Measurements from ENCODE around the gene GOSR2.

Gene GOSR2

GRCh38 chr17:46892192-46892703 lies 30.7 kb upstream of the GOSR2 start:
- H3K27me3 ChIP-seq (ENCODE audit: control insufficient read depth, insufficient read depth, low read length, poor library complexity, severe bottlenecking): no peaks in the 10 kb centered on the region
- no peak overlapping the region for H3K4me3 ChIP-seq (ENCODE audit: insufficient read depth, low read depth, low read length)
- no peaks in the 10 kb centered on the region for H3K36me3 ChIP-seq (ENCODE audit: control insufficient read depth, insufficient read depth, low read length)
- peaks cover 13% of the 10 kb centered on the region for H3K4me1 ChIP-seq (ENCODE audit: control insufficient read depth, insufficient read depth, low read length)
- H3K9me3 ChIP-seq (ENCODE audit: control insufficient read depth, low read length): no peaks in the 10 kb centered on the region
- 87 to 91% methylated on average over 4 of the region's 4 CpGs for WGBS, 2 experiments
- no peak overlapping the region for H3K27ac ChIP-seq (ENCODE audit: insufficient read depth, low read depth, low read length, poor library complexity, severe bottlenecking)

DNA sequence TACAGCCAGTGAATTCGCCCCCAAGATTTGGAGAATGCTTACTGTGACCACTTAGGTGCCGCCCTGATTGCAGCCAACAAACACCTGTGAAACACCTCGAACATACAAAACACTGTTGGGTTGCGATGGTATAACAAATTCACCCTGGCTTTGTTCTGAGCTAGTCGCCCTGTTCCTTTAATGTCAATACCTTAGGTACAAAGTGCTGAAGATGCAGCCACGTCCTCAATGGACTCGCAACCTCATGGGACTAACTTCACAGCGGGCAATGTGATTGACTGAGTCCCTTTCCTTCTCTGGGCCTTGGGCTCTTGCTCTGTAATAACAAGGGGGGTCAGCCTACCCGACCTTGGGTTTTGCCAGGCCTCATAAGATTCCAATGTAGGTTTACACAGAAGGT lies 28.9 kb upstream of the GOSR2 start:
- peaks cover 2% of the 10 kb centered on the region for H3K9me3 ChIP-seq (ENCODE audit: control insufficient read depth, low read length)
- WGBS, 2 experiments: 90 to 92% methylated on average over 9 of the region's 9 CpGs
- H3K27me3 ChIP-seq (ENCODE audit: control insufficient read depth, insufficient read depth, low read length, poor library complexity, severe bottlenecking): no peaks in the 10 kb centered on the region
- no peak overlapping the region for H3K27ac ChIP-seq (ENCODE audit: insufficient read depth, low read depth, low read length, poor library complexity, severe bottlenecking)
- peaks cover 12% of the 10 kb centered on the region for H3K4me1 ChIP-seq (ENCODE audit: control insufficient read depth, insufficient read depth, low read length)
- no peaks in the 10 kb centered on the region for H3K36me3 ChIP-seq (ENCODE audit: control insufficient read depth, insufficient read depth, low read length)
- no peak overlapping the region for H3K4me3 ChIP-seq (ENCODE audit: insufficient read depth, low read depth, low read length)

- H3K36me3 ChIP-seq (ENCODE audit: control insufficient read depth, insufficient read depth, low read length): no peaks in the 10 kb centered on the region
- H3K9me3 ChIP-seq (ENCODE audit: control insufficient read depth, low read length): peaks cover 2% of the 10 kb centered on the region
- no peak overlapping the region for H3K27ac ChIP-seq (ENCODE audit: insufficient read depth, low read depth, low read length, poor library complexity, severe bottlenecking)
- H3K4me3 ChIP-seq (ENCODE audit: insufficient read depth, low read depth, low read length): no peak overlapping the region
- 81 to 83% methylated on average over 29 of the region's 29 CpGs for WGBS, 2 experiments
- no peaks in the 10 kb centered on the region for H3K27me3 ChIP-seq (ENCODE audit: control insufficient read depth, insufficient read depth, low read length, poor library complexity, severe bottlenecking)
- H3K4me1 ChIP-seq (ENCODE audit: control insufficient read depth, insufficient read depth, low read length): peaks cover 7% of the 10 kb centered on the region
Observed at GRCh38 chr17:46894476-46895151, 28.3 kb upstream of the GOSR2 start.

GRCh38 chr17:46895171-46895570 lies 27.8 kb upstream of the GOSR2 start:
- H3K4me1 ChIP-seq (ENCODE audit: control insufficient read depth, insufficient read depth, low read length): peaks cover 3% of the 10 kb centered on the region
- peaks cover 2% of the 10 kb centered on the region for H3K9me3 ChIP-seq (ENCODE audit: control insufficient read depth, low read length)
- H3K4me3 ChIP-seq (ENCODE audit: insufficient read depth, low read depth, low read length): no peak overlapping the region
- H3K36me3 ChIP-seq (ENCODE audit: control insufficient read depth, insufficient read depth, low read length): no peaks in the 10 kb centered on the region
- H3K27ac ChIP-seq (ENCODE audit: insufficient read depth, low read depth, low read length, poor library complexity, severe bottlenecking): no peak overlapping the region
- 92 to 93% methylated on average over 9 of the region's 9 CpGs for WGBS, 2 experiments
- no peaks in the 10 kb centered on the region for H3K27me3 ChIP-seq (ENCODE audit: control insufficient read depth, insufficient read depth, low read length, poor library complexity, severe bottlenecking)

GRCh38 chr17:46896991-46897390 lies 26.0 kb upstream of the GOSR2 start:
- 90 to 92% methylated on average over 9 of the region's 9 CpGs for WGBS, 2 experiments
- Histone ChIP-seq H3K36me3 (ENCODE audit: control insufficient read depth, insufficient read depth, low read length) (no peaks in the 10 kb centered on the region), H3K27me3 (ENCODE audit: control insufficient read depth, insufficient read depth, low read length, poor library complexity, severe bottlenecking) (no peaks in the 10 kb centered on the region), H3K4me1 (ENCODE audit: control insufficient read depth, insufficient read depth, low read length) (no peaks in the 10 kb centered on the region), H3K9me3 (ENCODE audit: control insufficient read depth, low read length) (peaks cover 2% of the 10 kb centered on the region), H3K4me3 (ENCODE audit: insufficient read depth, low read depth, low read length) (no peak overlapping the region), H3K27ac (ENCODE audit: insufficient read depth, low read depth, low read length, poor library complexity, severe bottlenecking) (no peak overlapping the region)

DNA sequence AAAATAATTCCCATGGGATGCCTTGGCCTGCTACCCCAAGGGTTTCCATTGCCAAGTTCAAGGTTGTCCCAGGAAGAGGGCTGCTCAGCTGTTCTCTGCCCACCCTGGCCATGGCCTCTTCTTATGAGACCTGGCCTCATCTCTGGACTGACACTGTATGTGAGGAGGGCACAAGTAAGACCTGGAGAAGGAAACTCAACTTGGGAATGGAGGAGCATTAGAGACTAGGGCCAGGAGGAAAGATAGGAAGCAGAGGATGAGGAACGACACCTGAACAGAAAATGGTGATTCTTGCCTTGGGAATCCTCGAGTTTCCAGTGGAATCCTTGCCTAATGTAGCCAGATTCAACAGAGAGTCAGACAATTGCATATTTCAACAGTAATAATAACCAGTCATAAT lies 24.6 kb upstream of the GOSR2 start:
- peaks cover 2% of the 10 kb centered on the region for H3K9me3 ChIP-seq (ENCODE audit: control insufficient read depth, low read length)
- WGBS, 2 experiments: 83 to 85% methylated on average over 2 of the region's 2 CpGs
- H3K4me3 ChIP-seq (ENCODE audit: insufficient read depth, low read depth, low read length): no peak overlapping the region
- H3K36me3 ChIP-seq (ENCODE audit: control insufficient read depth, insufficient read depth, low read length): no peaks in the 10 kb centered on the region
- H3K27me3 ChIP-seq (ENCODE audit: control insufficient read depth, insufficient read depth, low read length, poor library complexity, severe bottlenecking): no peaks in the 10 kb centered on the region
- H3K27ac ChIP-seq (ENCODE audit: insufficient read depth, low read depth, low read length, poor library complexity, severe bottlenecking): no peak overlapping the region
- H3K4me1 ChIP-seq (ENCODE audit: control insufficient read depth, insufficient read depth, low read length): no peaks in the 10 kb centered on the region

GRCh38 chr17:46898860-46899259 lies 24.1 kb upstream of the GOSR2 start:
- no peak overlapping the region for H3K27ac ChIP-seq (ENCODE audit: insufficient read depth, low read depth, low read length, poor library complexity, severe bottlenecking)
- WGBS, 2 experiments: 93 to 98% methylated on average over 4 to 5 of the region's 5 CpGs

GRCh38 chr17:46901291-46901690 lies 21.7 kb upstream of the GOSR2 start:
- Histone ChIP-seq H3K27me3 (ENCODE audit: control insufficient read depth, insufficient read depth, low read length, poor library complexity, severe bottlenecking) (no peaks in the 10 kb centered on the region), H3K9me3 (ENCODE audit: control insufficient read depth, low read length) (peaks cover 2% of the 10 kb centered on the region), H3K36me3 (ENCODE audit: control insufficient read depth, insufficient read depth, low read length) (no peaks in the 10 kb centered on the region), H3K4me3 (ENCODE audit: insufficient read depth, low read depth, low read length) (no peak overlapping the region), H3K27ac (ENCODE audit: insufficient read depth, low read depth, low read length, poor library complexity, severe bottlenecking) (no peak overlapping the region), H3K4me1 (ENCODE audit: control insufficient read depth, insufficient read depth, low read length) (no peaks in the 10 kb centered on the region)
- 80 to 84% methylated on average over 9 of the region's 9 CpGs for WGBS, 2 experiments

More at GRCh38 chr17:46898860-46899259, 24.1 kb upstream of the GOSR2 start:
- no peaks in the 10 kb centered on the region for H3K36me3 ChIP-seq (ENCODE audit: control insufficient read depth, insufficient read depth, low read length)
- H3K4me1 ChIP-seq (ENCODE audit: control insufficient read depth, insufficient read depth, low read length): no peaks in the 10 kb centered on the region
- no peak overlapping the region for H3K4me3 ChIP-seq (ENCODE audit: insufficient read depth, low read depth, low read length)
- peaks cover 2% of the 10 kb centered on the region for H3K9me3 ChIP-seq (ENCODE audit: control insufficient read depth, low read length)
- no peaks in the 10 kb centered on the region for H3K27me3 ChIP-seq (ENCODE audit: control insufficient read depth, insufficient read depth, low read length, poor library complexity, severe bottlenecking)

GRCh38 chr17:46903762-46904672 lies 18.9 kb upstream of the GOSR2 start:
- 85 to 89% methylated on average over 4 of the region's 4 CpGs for WGBS, 2 experiments
- Histone ChIP-seq H3K9me3 (ENCODE audit: control insufficient read depth, low read length) (no peaks in the 10 kb centered on the region), H3K4me3 (ENCODE audit: insufficient read depth, low read depth, low read length) (no peak overlapping the region), H3K36me3 (ENCODE audit: control insufficient read depth, insufficient read depth, low read length) (no peaks in the 10 kb centered on the region), H3K27me3 (ENCODE audit: control insufficient read depth, insufficient read depth, low read length, poor library complexity, severe bottlenecking) (no peaks in the 10 kb centered on the region), H3K27ac (ENCODE audit: insufficient read depth, low read depth, low read length, poor library complexity, severe bottlenecking) (no peak overlapping the region), H3K4me1 (ENCODE audit: control insufficient read depth, insufficient read depth, low read length) (no peaks in the 10 kb centered on the region)

DNA sequence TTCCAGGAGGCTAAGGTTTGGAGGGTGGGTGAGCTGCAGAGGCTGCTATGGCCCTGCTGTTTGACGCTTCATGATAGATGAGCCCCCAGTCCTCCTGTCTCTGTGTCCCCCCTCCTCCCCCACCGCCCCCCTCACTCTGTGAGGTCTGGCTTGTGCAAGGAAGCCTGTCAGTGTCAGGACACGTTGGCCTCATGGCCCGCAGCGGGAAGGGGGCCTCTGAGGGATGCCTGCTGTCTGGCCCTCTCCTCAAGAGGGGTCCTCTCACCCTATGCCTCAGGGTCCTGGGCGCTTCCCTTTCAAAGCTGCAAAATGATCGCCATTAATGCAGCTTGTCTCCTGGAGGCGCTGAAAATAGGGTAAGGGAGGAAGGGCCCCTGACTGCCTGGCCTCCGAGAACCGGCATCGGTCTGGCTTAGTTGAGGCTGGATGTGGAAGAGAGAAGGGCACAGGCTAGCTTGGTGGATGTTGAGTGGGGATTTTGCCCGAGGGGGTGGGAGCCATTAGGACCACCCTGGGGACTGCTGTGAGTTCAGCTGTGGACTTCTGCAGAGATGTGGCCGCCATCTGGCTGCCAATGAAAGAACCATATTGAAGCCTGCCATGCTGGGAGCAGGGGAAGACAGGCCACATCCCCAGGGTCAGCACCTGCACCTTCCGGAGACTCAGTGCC lies 14.8 kb upstream of the GOSR2 start:
- 82 to 85% methylated on average over 13 to 14 of the region's 14 CpGs for WGBS, 2 experiments
- Histone ChIP-seq H3K4me1 (ENCODE audit: control insufficient read depth, insufficient read depth, low read length) (no peaks in the 10 kb centered on the region), H3K4me3 (ENCODE audit: insufficient read depth, low read depth, low read length) (no peak overlapping the region), H3K9me3 (ENCODE audit: control insufficient read depth, low read length) (no peaks in the 10 kb centered on the region), H3K27me3 (ENCODE audit: control insufficient read depth, insufficient read depth, low read length, poor library complexity, severe bottlenecking) (no peaks in the 10 kb centered on the region), H3K36me3 (ENCODE audit: control insufficient read depth, insufficient read depth, low read length) (no peaks in the 10 kb centered on the region), H3K27ac (ENCODE audit: insufficient read depth, low read depth, low read length, poor library complexity, severe bottlenecking) (no peak overlapping the region)
